Erythroblast (primary cell): ENCODE results near the gene ZMIZ1.

Experiments
- GATA1 ChIP-seq: IDR thresholded peaks from 2 replicates; pipeline ENCODE4 v1.6.1; 2011; ENCODE audit warnings: low read depth, mild to moderate bottlenecking, control low read depth, low read length, moderate library complexity
- POLR2A ChIP-seq: IDR thresholded peaks from 2 replicates; pipeline ENCODE4 v1.6.1; 2011; ENCODE audit warnings: mild to moderate bottlenecking, low read length

GRCh38 chr10:79188154-79188965 is 119.6 kb downstream of the ZMIZ1 start:
- TF ChIP-seq POLR2A (no peak), GATA1 (no peak)
